ENCODE measurements around the gene DDX52.

The DDX52 gene

GRCh38 chr17:37576281-37576680 is 67.0 kb downstream of the DDX52 start:
- ChIA-PET CTCF (no interaction called here), POLR2A (no interaction called here)
- TF ChIP-seq CTCF (IDR thresholded peaks at IDR 0.05; ENCODE audit: insufficient read depth, low read length, missing control alignments): no peak
- no peak for DNase-seq (ENCODE audit: low read depth, low spot score)
- H3K4me3 ChIP-seq (ENCODE audit: low read depth, low read length): no peak overlapping the region

GRCh38 chr17:37574427-37574826 is 68.8 kb downstream of the DDX52 start:
- no peak overlapping the region for H3K4me3 ChIP-seq (ENCODE audit: low read depth, low read length)
- ChIA-PET POLR2A (no interaction called here), CTCF (no interaction called here)
- TF ChIP-seq CTCF (IDR thresholded peaks at IDR 0.05; ENCODE audit: insufficient read depth, low read length, missing control alignments): no peak
- DNase-seq (ENCODE audit: low read depth, low spot score): no peak

GRCh38 chr17:37571674-37572073 is 71.6 kb downstream of the DDX52 start:
- POLR2A ChIA-PET: no interaction called here
- CTCF ChIA-PET: interaction anchor here (0.9 to 5.6 kb wide), 3 partner anchors 15 to 212 kb away, joined by 3 to 53 read pairs (median 6); no protein-coding TSS in a partner anchor
- DNase-seq (ENCODE audit: low read depth, low spot score): no peak
- H3K4me3 ChIP-seq (ENCODE audit: low read depth, low read length): no peak overlapping the region
- no peak for TF ChIP-seq CTCF (IDR thresholded peaks at IDR 0.05; ENCODE audit: insufficient read depth, low read length, missing control alignments)

GRCh38 chr17:37570527-37571093 is 72.6 kb downstream of the DDX52 start:
- H3K4me3 ChIP-seq (ENCODE audit: low read depth, low read length): no peak overlapping the region
- CTCF ChIA-PET: interaction anchor here (0.9 to 5.6 kb wide), 11 partner anchors 8 to 211 kb away, joined by 3 to 53 read pairs (median 5); partner anchors contain the start of gene C17orf78
- POLR2A ChIA-PET: no interaction called here
- peak; percentile 62 for TF ChIP-seq CTCF (IDR thresholded peaks at IDR 0.05; ENCODE audit: insufficient read depth, low read length, missing control alignments)
- DNase-seq (ENCODE audit: low read depth, low spot score): no peak

- CTCF ChIA-PET: interaction anchor here (1.0 to 5.6 kb wide), 7 partner anchors 12 to 194 kb away, joined by 3 to 53 read pairs (median 5); partner anchors contain the start of gene C17orf78
- TF ChIP-seq CTCF (IDR thresholded peaks at IDR 0.05; ENCODE audit: insufficient read depth, low read length, missing control alignments): no peak
- no peak overlapping the region for H3K4me3 ChIP-seq (ENCODE audit: low read depth, low read length)
- POLR2A ChIA-PET: no interaction called here
- DNase-seq (ENCODE audit: low read depth, low spot score): no peak
These were observed 74.7 kb downstream of the DDX52 start for GRCh38 chr17:37568350-37569053.

- H3K4me3 ChIP-seq (ENCODE audit: low read depth, low read length): no peak overlapping the region
- ChIA-PET CTCF (interaction anchor here (1.4 to 3.8 kb wide), 2 partner anchors 40 to 193 kb away, joined by 3 to 25 read pairs; partner anchors contain the start of gene C17orf78), POLR2A (no interaction called here)
- no peak for DNase-seq (ENCODE audit: low read depth, low spot score)
- TF ChIP-seq CTCF (IDR thresholded peaks at IDR 0.05; ENCODE audit: insufficient read depth, low read length, missing control alignments): no peak
These were observed 75.7 kb downstream of the DDX52 start for GRCh38 chr17:37567538-37567937.

Data from AG04449 (cell line).